ENCODE results near the gene CAPZA3. TPM values are rescaled to one million over a fixed set of nuclear protein-coding genes. Genes with fewer than 3 reads are reported as not detected.
"Not testable (repeated sequence)": the region's sequence is repeated elsewhere in the genome, so short reads cannot be mapped to it uniquely, and the experiment has no call there.

The CAPZA3 gene
- total RNA-seq, 2 experiments from 2014 or later = not detected

DNA sequence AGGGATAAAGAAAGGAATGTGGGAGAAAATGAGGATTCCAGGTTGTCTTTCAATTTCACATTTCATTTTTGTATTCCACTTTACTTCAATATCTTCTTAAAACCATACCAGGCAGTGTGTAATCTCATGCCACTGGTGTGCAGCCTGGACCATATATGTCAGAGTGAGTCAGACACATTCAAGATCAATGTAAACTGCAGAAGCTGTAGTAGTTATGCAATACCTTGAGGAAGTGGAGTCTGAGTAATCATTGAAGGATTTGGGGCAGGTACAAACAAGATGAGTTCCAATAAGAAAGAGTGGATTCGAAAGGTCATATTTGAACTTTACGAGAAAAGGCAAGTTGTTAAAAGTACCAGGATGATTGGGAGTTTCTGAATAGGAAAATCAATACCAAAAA is 14.2 kb upstream of the CAPZA3 start:
- H3K4me3 Mint-ChIP-seq = no peak overlapping the region
- H3K9me3 Mint-ChIP-seq = no peaks in the 10 kb centered on the region
- no peaks in the 10 kb centered on the region for H3K27me3 Mint-ChIP-seq
- CTCF ChIA-PET = no interaction called here
- H3K27ac Mint-ChIP-seq = no peak overlapping the region
- POLR2A ChIA-PET = no interaction called here
- H3K36me3 Mint-ChIP-seq (ENCODE audit: low read depth) = no peaks in the 10 kb centered on the region
- no peak for DNase-seq
- no peaks in the 10 kb centered on the region for H3K4me1 Mint-ChIP-seq

DNA sequence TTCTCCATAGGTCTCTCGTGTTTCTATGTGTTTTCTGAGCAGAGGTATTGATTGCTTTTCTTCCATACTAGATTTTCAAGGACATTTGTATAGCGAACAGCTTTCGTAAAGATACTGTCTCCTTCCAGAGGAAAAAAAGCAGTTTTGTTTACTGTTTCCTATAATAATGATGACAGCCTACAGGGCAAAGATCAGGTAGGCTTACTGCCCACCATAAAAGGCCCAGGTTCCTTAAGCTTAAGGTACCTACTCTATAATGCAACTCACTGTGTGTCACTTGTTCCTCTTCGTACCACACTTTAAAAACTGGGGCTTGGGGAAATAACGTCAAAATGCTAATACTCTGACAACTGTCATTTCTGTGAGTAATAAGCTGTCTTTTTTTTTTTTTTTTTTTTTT is 6.8 kb upstream of the CAPZA3 start:
- Mint-ChIP-seq H3K27me3 (no peaks in the 10 kb centered on the region), H3K36me3 (ENCODE audit: low read depth) (no peaks in the 10 kb centered on the region), H3K4me3 (no peak overlapping the region), H3K4me1 (no peaks in the 10 kb centered on the region), H3K9me3 (peaks cover 11% of the 10 kb centered on the region), H3K27ac (no peak overlapping the region)
- ChIA-PET POLR2A (no interaction called here), CTCF (no interaction called here)
- DNase-seq = no peak

DNA sequence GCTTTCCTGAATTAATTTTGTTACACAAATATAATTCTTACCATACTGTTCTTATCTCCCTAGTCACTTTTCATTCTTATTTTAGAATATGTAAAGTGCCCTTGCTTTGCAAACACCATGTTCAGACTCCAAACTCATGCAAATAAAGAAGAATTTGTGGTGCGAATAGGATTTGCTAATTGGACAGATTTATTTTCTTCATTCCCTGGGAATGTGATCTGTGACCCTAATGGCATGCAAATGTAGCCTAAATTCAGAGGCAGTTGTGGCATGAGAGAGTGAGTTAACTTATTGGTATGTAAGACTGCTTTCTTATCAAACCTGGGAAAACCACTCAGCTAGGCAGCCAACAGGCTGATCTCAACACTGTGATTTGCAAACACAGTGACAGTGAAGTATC is 10.0 kb downstream of the CAPZA3 start:
- no peaks in the 10 kb centered on the region for H3K36me3 Mint-ChIP-seq (ENCODE audit: low read depth)
- H3K4me3 Mint-ChIP-seq = no peak overlapping the region
- no peaks in the 10 kb centered on the region for H3K27me3 Mint-ChIP-seq
- no peak overlapping the region for H3K27ac Mint-ChIP-seq
- H3K9me3 Mint-ChIP-seq = no peaks in the 10 kb centered on the region
- CTCF ChIA-PET = no interaction called here
- H3K4me1 Mint-ChIP-seq = no peaks in the 10 kb centered on the region
- DNase-seq = no peak
- POLR2A ChIA-PET = no interaction called here

DNA sequence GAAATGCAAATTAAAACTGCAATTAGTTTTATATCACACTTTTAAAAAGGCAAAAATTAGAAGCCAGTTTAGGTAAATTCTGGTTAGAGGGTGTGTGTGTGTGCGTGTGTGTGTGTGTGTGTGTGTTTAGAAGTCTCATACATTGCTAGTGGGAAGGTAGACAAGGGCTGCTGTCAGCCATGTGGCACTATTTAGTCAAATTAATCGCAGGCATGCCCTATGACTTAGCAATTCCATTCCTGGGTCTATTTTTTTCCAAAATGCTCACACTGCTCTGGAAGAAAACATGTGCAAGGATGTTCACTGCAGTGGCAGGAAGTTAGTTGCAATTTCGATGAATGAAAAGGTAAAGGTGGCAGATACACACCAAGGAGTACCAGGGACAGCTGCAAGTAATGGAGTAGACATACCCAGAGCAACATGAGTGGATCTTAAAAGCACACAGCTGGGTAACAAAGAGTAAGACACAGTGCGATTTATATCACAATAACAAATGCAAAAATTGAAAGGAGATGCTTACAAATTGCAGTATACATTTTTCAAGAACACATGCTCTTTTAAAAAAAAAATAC is 11.6 kb downstream of the CAPZA3 start:
- Mint-ChIP-seq H3K36me3 (ENCODE audit: low read depth) (no peaks in the 10 kb centered on the region), H3K27ac (no peak overlapping the region), H3K4me1 (no peaks in the 10 kb centered on the region), H3K27me3 (no peaks in the 10 kb centered on the region), H3K9me3 (no peaks in the 10 kb centered on the region), H3K4me3 (no peak overlapping the region)
- DNase-seq = no peak
- ChIA-PET POLR2A (no interaction called here), CTCF (no interaction called here)

DNA sequence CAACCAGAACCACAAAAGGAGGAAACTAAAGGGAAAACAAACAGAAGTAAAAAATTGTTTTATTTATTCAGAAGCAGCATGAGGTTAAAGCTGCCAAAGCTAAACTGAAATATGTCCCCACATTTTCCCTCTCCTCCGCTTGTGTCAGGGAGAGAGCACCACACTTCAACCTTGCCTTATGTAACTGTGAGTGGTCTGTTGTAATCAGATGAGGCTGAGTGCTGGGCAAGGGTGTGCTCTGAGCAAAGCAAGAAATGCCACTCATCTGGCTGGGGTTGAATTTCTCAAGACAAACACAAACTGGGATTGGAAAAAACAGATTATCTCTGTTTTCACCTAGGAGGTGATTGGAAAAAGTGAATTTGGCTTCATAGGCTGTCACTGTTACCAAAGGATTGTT is 12.2 kb downstream of the CAPZA3 start:
- no peaks in the 10 kb centered on the region for H3K36me3 Mint-ChIP-seq (ENCODE audit: low read depth)
- ChIA-PET POLR2A (no interaction called here), CTCF (no interaction called here)
- no peaks in the 10 kb centered on the region for H3K4me1 Mint-ChIP-seq
- no peaks in the 10 kb centered on the region for H3K9me3 Mint-ChIP-seq
- H3K4me3 Mint-ChIP-seq = no peak overlapping the region
- H3K27ac Mint-ChIP-seq = no peak overlapping the region
- no peak for DNase-seq
- no peaks in the 10 kb centered on the region for H3K27me3 Mint-ChIP-seq

DNA sequence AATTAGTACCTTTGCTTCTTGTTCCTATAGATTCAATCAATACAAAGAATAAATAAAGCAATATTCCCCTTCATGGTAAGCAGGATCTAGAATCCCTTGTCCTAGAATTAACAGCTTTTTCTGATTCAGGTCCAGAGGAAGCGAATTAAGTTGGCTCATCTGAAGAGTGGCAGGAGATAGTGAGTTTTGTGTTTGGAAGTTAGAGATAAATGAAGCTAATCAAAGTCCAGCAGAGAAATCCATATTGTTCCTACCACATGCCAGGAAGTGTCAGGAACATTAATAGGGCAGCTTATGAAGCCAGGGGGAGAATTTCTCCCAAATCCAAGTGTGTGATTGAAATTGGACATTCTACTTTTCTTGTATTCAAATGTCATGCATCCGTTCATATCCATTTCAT is 13.9 kb downstream of the CAPZA3 start:
- Mint-ChIP-seq H3K9me3 (no peaks in the 10 kb centered on the region), H3K27me3 (no peaks in the 10 kb centered on the region), H3K36me3 (ENCODE audit: low read depth) (no peaks in the 10 kb centered on the region), H3K27ac (no peak overlapping the region), H3K4me1 (no peaks in the 10 kb centered on the region), H3K4me3 (no peak overlapping the region)
- ChIA-PET POLR2A (no interaction called here), CTCF (no interaction called here)
- no peak for DNase-seq

DNA sequence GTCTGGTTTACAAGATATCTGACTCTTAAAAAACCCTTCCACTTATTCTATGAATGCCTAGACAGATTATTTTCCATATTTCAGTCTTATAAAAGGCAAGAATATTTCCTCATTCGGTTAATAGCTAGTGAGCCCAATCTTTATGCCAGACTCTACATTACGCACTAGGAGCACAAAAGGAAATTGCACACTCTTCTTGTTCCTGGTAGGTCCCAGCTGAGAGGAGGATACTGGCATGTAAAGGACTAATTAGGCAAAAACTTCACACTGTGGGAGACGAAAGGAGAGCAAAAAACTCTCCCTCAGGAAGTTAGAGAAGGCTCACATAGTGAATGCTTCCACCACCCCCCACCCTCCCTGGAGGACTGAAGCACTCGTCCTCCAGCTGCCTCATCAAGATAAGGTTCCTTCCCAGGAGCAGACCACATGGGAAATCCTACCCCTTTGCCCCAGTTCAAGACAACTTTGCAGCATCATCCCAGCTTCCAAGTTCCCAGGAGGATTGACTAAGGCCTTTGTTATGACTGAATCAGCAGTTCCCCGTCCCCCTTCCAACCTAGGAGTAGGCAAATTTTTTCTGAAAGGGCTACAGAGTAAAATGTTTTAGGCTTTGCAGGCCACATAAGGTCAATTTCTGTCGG is 14.5 kb downstream of the CAPZA3 start:
- no peaks in the 10 kb centered on the region for H3K36me3 Mint-ChIP-seq (ENCODE audit: low read depth)
- no peak for DNase-seq
- H3K27ac Mint-ChIP-seq = no peak overlapping the region
- ChIA-PET CTCF (no interaction called here), POLR2A (no interaction called here)
- H3K27me3 Mint-ChIP-seq = no peaks in the 10 kb centered on the region
- H3K4me1 Mint-ChIP-seq = no peaks in the 10 kb centered on the region
- no peak overlapping the region for H3K4me3 Mint-ChIP-seq
- H3K9me3 Mint-ChIP-seq = no peaks in the 10 kb centered on the region

DNA sequence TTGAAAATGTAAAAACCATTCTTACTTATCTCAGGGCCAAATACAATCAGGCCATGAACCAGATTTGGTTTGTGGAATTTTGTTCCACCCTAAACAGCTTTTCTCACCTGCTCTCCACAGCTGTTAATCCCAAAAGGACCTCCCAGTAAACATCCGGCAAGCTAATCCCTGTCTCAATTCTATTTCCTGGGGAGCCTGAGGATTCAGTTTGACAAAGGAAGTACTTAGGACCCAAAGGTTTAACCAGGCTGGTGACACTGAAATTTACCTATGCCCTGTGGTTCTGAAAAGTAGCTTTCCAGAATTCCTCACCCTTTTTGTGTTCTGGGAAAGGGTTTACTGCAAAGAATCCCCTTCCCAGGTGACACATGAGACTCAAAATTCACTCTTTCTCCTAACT is 15.0 kb downstream of the CAPZA3 start:
- Mint-ChIP-seq H3K4me3 (no peak overlapping the region), H3K36me3 (ENCODE audit: low read depth) (no peaks in the 10 kb centered on the region), H3K27ac (no peak overlapping the region), H3K27me3 (no peaks in the 10 kb centered on the region), H3K9me3 (no peaks in the 10 kb centered on the region), H3K4me1 (no peaks in the 10 kb centered on the region)
- POLR2A ChIA-PET = no interaction called here
- CTCF ChIA-PET = no interaction called here
- no peak for DNase-seq

DNA sequence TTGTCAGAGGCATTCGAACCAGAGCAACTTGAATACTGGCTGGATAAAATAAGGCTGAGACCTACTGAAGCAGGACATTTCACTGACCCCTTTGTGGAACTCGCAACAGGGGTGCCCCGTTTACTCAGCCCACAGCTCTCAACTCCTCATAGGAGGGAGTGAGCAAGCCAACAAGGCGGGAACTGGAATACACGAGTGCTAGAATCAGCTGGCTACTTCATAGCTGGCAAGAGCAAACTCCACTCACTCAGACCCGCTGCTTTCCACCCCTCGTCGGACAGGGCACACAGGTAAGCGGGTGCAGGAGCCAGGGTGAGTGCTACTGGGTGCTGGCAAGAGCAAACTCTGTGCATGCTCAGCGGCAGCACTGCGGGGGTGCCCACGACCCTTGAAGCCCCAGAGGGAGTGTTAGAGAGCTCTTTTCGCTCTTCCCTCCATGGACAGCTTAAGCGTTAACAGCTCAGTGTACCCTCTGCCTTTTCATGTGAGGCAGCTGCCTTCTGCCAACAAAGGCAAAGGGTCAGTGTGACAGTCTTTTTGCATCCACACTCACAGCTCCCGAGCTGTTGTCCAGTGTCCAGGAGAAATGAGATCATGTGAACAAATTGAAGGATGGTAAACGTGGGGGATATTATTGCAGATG is 15.7 kb downstream of the CAPZA3 start:
- no peaks in the 10 kb centered on the region for H3K27me3 Mint-ChIP-seq
- no peaks in the 10 kb centered on the region for H3K36me3 Mint-ChIP-seq (ENCODE audit: low read depth)
- POLR2A ChIA-PET = no interaction called here
- H3K4me3 Mint-ChIP-seq = no peak overlapping the region
- DNase-seq = no peak
- CTCF ChIA-PET = interaction anchor here (0.6 kb wide), 1 partner anchor 15 kb away, joined by 3 read pairs; no protein-coding TSS in a partner anchor
- H3K27ac Mint-ChIP-seq = no peak overlapping the region
- H3K9me3 Mint-ChIP-seq = no peaks in the 10 kb centered on the region
- H3K4me1 Mint-ChIP-seq = no peaks in the 10 kb centered on the region

DNA sequence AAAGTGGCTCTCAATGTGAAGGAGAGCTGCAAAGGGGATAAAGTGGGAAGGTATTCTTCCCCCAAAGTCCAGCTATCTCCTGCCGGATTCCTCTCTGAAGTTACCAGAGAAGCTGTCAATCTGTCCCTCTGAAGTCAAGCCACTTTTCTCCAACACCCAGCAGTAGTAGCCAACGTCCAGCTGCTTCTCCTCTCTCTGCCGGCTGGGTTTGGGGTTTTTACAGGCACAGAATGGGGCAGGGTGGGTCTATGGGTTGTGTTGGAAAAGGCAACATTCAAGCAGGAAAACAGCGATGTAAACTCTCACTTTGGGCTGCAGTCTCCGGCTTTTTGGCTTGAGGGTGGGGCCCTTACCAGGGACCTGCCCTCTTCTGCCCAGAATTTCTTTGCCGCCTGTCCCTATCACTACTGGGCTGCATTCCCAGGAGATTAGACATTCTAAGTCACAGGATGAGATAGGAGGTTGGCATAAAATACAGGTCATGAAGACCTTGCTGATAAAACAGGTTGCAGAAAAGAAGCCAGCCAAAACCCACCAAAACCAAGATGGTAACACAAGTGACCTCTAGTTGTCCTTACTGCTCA is 16.3 kb downstream of the CAPZA3 start:
- Mint-ChIP-seq H3K36me3 (ENCODE audit: low read depth) (no peaks in the 10 kb centered on the region), H3K4me1 (no peaks in the 10 kb centered on the region), H3K27me3 (no peaks in the 10 kb centered on the region), H3K4me3 (no peak overlapping the region), H3K9me3 (no peaks in the 10 kb centered on the region), H3K27ac (no peak overlapping the region)
- no peak for DNase-seq
- ChIA-PET CTCF (interaction anchor here (0.6 kb wide), 1 partner anchor 15 kb away, joined by 3 read pairs; no protein-coding TSS in a partner anchor), POLR2A (no interaction called here)

DNA sequence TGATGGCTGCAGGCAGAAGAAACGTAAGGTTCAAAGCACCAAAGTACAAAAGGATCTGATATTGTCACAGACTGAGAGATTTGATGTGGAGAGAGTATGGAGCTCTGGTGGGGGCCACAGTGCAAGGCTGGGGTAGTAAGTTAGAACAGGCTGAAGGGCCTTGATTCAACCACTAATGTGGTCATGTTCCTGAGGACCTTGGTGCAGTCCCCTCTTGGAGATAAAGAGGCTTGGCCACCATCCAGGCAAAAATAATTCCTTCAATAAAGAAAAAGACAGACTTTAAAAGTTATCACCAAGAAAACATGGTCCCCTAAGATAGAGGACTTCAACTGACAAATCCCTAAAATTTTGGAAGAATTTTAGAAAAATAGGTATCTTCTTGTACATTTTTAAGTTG is 17.4 kb downstream of the CAPZA3 start:
- Mint-ChIP-seq H3K9me3 (no peaks in the 10 kb centered on the region), H3K36me3 (ENCODE audit: low read depth) (no peaks in the 10 kb centered on the region), H3K27ac (no peak overlapping the region), H3K27me3 (no peaks in the 10 kb centered on the region), H3K4me3 (no peak overlapping the region), H3K4me1 (no peaks in the 10 kb centered on the region)
- CTCF ChIA-PET = no interaction called here
- POLR2A ChIA-PET = no interaction called here
- no peak for DNase-seq

DNA sequence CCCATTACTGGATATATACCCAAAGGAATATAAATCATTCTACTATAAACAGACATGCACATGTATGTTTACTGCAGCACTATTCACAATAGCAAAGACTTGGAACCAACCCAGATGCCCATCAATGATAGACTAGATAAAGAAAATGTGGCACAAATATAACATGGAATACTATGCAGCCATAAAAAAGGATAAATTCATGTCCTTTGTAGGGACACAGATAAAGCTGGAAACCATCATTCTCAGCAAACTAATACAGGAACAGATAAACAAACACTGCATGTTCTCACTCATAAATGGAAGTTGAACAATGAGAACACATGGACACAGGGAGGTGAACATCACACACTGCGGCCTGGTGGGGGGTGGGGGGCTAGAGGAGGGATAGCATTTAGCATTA is 28.6 kb downstream of the CAPZA3 start:
- POLR2A ChIA-PET; H3K4me3 Mint-ChIP-seq; H3K27ac Mint-ChIP-seq; H3K27me3 Mint-ChIP-seq; H3K4me1 Mint-ChIP-seq; CTCF ChIA-PET; H3K36me3 Mint-ChIP-seq (ENCODE audit: low read depth); DNase-seq: not testable (repeated sequence)
- peaks cover 12% of the 10 kb centered on the region for H3K9me3 Mint-ChIP-seq

DNA sequence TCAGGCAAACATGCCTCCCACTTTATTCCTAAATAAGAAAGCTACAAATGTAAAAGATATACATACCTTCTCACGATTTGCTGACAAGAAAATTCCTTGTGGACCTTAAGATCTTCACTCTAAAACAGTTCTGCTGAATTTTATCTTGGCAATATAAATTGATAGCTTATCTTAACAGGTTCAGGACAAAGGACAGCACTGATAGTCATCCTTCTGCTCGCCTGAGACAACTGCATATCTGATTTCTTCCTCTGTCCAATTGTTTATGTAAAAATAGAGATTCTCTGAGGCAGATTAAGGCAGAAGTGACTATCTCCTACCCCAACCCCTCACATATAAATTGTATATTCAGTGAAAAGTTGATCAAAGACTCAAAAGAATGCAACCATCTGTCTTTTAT is 44.9 kb downstream of the CAPZA3 start:
- ChIA-PET POLR2A (no interaction called here), CTCF (no interaction called here)
- Mint-ChIP-seq H3K4me3 (no peak overlapping the region), H3K9me3 (peaks cover 10% of the 10 kb centered on the region), H3K36me3 (ENCODE audit: low read depth) (no peaks in the 10 kb centered on the region), H3K27ac (no peak overlapping the region), H3K27me3 (no peaks in the 10 kb centered on the region), H3K4me1 (no peaks in the 10 kb centered on the region)
- DNase-seq = no peak

DNA sequence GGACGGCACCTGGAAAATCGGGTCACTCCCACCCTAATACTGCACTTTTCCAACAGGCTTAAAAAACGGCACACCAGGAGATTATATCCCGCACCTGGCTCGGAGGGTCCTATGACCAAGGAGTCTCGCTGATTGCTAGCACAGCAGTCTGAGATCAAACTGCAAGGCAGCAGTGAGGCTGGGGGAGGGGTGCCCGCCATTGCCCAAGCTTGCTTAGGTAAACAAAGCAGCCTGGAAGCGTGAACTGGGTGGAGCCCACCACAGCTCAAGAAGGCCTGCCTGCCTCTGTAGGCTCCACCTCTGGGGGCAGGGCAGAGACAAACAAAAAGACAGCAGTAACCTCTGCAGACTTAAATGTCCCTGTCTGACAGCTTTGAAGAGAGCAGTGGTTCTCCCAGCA is 47.5 kb downstream of the CAPZA3 start:
- H3K9me3 Mint-ChIP-seq; H3K36me3 Mint-ChIP-seq (ENCODE audit: low read depth); H3K4me3 Mint-ChIP-seq; DNase-seq; H3K27me3 Mint-ChIP-seq; H3K4me1 Mint-ChIP-seq; H3K27ac Mint-ChIP-seq; POLR2A ChIA-PET; CTCF ChIA-PET: not testable (repeated sequence)
